HG02571 (cell line): ENCODE measurements around the gene UBA3.

ENCODE experiments used
- ATAC-seq: cut with Tn5 transposase; IDR thresholded peaks from one replicate; pipeline ENCODE4 v1.9.1; 2021; ENCODE audit warnings: mild to moderate bottlenecking, moderate library complexity; ENCODE audit not compliant: unreplicated experiment

Gene UBA3

DNA sequence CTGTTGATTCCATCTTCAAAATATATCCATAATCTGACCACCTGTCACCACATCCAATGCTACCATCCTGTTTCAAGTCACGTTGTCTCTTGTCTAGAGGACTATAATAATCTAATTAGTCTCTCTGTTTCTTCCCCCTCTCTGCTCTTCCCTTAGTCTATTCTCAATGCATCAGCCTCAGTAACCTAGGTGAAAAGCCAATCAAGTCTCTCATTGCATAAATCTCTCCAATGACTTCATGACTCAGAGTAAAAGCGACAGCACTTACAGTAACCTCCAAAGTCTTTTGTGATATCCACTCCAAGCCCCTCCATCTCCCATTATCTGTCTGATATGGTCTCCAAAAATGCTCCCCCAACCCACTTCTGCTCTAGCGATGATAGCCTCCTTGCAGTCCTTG lies 7.2 kb downstream of the UBA3 start:
- ATAC-seq, result no peak

DNA sequence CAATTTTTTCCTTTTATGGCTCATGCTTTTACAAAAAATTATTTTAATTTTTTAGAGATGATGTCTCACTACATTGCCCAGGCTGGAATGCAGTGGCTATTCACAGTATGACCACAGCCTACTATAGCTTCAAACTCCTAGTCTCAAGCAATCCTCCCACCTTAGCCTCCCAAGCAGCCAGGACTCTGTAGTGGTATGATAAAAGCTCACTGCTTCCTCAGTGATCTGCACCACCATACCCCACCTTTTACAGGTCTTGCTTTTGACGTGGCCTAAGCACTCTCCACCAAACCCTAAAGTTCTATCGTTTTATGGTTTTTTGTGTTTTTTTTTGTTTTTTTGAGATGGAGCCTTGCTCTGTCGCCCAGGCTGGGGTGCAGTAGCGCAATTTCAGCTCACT lies 14.0 kb downstream of the UBA3 start:
- ATAC-seq, result no peak

DNA sequence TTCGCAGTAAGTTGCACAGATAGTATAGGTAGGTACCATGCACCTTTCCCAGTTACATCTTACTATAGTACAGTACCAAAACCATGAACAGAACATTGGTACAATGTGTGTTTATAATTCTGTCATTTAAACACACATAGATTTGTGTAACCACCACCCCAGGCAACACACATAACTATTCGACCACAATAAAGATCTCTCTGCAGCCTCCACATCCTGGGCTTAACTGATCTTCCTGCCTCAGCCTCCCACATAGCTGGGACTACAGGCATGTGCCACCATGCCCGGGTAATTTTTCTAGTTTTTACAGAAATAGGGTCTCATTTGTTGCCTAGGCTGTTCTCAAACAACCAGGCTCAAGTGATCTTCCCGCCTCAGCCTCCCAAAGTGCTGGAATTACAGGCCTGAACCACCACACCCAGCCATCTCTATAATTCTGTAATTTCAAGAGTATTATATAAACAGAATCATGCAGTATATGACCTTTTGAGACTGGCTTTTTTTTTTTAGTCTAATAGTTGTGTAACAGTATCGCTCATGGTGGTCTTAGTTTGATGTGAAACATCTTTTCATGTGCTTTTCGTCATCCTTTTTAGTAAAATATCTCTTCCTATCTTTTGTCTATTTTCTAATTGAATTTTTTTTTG lies 14.7 kb downstream of the UBA3 start:
- no peak for ATAC-seq

DNA sequence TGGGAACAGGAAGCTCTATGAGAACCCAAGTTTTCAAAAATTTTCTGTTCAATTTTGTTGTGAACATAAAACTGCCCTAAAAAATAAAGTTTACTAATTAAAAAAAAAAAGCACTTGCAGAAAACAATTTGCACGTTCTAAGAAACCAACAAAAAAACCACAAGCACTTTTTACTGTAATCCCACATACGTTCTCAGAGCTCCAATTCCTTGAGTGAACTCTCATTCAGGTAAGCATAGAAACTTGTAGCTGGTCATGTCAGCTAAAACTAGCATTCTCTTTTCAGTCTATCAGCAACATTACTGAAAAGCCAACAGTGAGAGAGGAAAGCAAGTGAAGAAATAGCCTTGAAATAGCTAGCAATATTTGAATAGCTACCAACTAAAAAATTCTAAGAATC lies 16.5 kb downstream of the UBA3 start:
- ATAC-seq, result no peak

DNA sequence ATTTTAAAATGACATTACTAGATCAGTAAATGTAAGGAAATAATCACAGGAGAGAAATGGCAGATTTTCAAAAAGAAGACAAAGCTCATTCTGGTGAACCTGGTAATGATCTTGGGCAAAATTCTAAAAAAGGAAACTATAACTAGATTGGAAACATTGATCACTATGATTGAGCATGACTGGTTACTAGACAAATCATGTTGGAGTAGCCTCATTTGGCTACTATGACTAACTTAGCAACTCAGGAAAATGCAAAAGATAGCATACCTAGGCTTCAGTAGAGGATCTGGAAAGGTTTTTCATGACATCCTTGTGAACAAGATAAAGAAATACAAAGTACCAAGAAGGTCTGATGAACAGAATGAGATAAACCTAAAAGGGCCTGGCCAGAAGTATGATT lies 20.5 kb downstream of the UBA3 start:
- ATAC-seq, result no peak

DNA sequence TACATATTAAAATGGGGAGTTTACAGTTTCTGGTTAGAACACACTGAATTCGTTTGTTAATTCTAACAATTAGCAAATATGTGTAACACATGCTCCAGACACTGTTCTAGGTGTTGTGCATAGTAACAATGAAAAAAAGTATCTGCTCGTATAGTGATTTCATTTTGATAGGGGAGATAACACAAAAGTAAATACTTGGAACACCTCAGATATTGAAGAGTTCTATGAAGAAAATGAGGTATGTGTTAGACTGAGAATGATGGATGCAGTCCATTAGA lies 21.3 kb downstream of the UBA3 start:
- no peak for ATAC-seq

DNA sequence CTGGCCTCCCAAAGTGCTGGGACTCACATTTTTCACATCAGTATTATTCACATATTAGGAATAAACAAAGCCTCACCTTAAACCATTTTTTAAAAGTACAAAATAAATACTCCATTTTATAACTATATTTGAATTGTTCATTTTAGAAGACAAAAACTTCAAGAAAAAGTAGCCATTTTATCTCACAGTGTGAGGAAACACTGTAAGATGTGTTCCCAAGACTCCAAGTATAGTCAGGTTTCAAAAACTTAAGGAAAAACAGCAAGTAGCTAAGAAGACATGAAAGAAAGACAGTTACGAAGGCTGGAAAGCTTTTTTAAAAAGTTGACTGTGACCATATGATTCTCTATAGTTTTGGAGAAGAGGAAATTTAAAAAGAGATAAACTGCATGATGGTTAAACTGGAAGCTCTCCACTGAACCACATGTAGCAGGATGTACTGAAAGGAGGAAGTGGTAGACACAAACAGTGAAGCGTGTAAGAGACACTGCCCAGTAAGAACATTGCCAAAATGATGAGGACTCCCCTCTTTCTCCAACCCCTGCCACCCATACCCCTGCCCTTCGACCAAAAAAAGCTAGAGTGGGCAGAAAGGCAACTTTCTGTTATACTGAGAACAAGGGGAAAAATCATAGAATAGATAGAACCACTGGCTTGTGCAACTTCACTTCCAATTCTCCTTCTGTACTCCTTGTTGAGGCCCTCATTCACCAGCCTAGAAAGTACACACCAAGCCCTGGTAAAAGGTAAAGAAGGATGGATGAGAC lies 21.8 kb downstream of the UBA3 start:
- ATAC-seq, result peak; percentile 89

DNA sequence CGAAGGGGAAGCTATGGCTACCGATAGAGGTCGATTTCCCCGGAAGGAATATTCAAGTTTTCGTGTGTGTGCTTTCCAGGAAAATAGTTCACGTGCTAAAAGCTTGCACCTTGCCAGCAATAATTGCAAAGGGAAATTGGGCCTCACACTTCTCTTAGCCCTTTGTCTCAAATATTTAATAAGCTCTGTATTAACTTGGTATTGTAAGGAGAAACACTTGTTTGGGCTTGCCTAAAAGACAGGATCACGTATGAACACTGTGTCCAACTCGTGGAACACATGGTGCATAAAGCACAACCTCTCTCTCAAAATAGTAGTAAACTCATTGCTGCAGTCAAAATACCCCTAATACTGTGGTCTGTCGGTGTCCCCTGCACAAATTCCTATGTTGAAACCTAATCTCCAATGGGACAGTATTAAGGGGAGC lies 27.7 kb downstream of the UBA3 start:
- ATAC-seq, result no peak

DNA sequence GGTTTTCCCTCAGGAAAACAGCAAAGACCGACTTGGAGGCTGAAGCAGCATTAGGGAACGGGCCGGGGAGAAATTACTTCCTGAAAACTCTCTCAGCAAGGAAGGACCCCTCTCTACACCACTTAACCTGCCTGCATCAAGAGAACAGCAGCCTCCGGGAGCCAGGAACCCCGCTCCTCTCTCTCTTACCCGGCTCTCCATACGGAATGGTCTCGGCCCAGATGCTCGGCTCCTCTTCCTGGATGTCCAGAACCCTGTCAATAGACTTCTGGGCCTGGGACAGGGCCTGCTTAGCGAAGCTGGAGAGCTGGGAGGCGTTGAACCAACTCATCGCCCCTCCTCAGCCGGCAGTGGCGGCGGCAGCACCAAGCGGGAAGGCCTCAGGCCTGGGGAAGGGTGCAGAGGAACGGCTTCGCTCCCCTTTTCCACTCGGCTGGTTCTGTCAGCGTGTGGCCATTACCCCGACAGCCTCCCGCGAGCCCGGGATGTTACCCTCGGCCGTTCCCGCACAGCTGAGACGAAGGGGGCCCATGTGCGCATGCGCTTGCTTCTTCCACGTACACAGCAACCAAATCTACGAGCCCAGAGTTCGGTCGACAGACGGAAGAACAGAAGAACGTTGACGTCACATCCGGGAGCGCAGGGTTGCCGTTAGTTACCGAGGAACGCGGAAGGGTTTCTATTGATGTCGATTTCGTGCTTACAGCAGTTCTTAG lies 28.3 kb downstream of the UBA3 start, which contains the start of gene TMF1:
TMF1 (minus strand) TSS at position 578 of the 716 bp plus-strand sequence; CDS start at position 331, 247 bp downstream.
- ATAC-seq, result peak; percentile 96

DNA sequence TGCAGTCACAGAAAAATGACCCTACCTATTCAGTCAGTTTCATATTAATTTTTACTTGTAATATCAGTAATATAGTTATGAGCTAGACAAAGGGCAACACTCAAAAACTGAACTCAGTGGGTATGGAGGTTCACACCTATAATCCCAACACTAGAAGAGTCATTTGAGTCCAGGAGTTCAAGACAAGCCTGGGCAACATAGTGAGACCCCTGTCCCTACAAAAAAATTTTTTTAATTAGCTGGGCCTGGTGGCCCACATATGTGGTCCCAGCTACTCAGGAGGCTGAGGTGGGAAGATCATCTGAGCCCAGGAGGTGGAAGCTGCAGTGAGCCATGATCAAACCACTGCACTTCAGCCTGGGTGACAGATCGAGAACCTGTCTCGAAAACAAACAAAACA lies 31.2 kb downstream of the UBA3 start:
- ATAC-seq, result no peak

DNA sequence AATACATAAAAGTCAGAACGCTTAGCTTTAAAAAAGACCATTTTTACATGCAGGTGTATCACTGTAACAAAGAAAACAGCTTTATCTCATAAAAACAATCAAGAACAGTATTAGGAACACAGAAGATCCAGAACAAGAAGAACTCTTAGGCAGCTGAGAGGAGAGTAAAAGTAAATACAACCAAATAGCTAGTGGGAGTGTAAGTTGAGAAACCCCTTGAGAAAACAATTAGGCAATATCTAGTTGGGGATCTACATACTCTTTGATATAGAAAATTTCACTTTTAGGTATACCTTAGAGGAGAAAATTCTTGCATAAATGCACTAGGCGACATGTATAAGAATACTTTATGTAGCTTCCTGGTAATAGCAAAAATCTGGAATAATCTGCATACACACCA lies 35.6 kb downstream of the UBA3 start:
- ATAC-seq, result no peak

DNA sequence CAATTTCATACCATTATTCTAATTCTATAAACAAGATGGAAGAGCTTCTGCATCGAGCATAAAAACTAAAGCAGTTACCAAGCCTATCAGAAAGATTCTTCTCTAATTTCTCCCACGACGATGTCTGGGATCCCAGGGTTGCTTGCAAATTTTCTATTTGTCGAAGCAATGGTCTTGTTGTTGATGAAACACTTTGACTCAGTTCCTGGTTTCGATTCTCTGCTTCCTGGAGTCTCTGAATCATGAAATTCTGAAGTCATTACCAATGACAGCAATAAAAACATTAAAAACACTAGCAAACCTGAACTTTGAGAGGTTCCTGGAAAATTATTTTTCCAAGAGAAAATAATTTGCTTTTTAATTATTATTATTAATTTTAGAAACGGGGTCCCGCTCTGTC lies 46.7 kb downstream of the UBA3 start:
- ATAC-seq, result no peak

DNA sequence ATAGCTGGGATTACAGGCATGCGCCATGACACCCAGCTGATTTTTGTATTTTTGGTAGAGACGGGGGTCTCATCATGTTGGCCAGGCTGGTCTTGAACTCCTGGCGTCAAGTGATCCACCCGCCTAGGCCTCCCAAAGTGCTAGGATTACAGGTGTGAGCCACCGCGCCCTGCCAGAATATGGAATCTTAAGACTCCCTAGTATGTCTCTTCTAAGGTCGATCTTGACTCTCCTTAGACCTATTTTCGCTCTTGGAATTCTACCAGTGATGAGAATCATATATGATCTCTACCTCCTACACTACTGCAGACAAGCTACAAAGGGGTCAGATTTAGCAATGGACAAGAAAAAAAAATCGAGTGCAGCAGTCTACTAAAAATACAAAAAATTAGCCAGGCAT lies 47.4 kb downstream of the UBA3 start:
- ATAC-seq, result no peak

DNA sequence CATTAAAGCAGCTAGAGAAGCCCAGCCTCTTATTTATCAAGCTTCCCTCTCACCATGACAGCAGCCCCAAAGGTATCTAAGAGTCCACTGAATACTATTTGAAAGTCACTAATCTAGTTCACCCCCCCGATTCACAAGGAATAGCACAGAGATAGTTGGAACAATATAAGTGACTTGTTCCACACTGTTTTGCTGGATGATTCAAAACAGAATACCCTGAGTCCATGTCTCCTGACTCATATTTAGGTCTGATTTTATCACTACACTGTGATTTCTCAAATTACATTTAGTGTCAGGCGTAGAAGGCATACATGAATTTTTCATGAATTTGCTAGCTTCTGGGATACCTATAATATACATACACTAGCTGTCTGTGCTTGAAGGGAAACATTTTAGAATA lies 48.0 kb downstream of the UBA3 start:
- no peak for ATAC-seq

DNA sequence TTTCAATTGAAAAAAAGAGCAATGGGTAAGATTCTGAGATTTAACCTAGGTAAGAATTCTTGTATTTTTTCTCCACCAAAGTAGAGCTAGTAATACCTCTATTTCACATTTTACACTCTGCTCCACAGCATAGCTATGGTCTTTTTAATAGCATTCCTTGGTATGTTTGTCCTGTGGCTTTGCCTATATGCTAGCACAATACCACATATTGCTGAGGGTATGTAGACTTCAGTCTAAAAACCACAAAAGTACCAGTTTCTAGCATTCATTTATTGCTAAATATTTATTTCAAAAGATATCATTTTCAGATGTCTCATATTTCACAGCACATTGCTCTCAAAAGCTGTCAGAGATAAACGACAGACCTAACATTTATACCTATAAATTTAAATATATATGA lies 48.5 kb downstream of the UBA3 start:
- no peak for ATAC-seq

DNA sequence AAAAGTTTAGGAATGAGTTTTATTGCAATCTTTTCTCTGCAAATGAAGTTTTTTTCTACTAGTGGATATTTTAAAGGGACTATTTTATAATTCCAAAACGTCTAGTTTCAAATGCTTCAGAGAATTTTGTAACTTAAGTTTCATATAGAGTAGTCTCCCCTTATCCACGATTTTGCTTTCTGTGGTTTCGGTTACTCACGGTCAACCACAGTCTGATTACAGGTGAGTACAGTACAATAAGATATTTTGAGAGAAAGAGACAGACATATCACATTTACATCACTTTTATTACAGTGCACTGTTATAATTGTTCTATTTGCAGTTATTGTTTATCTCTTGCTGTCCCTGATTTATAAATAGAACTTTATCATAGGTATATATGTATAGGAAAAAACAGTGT lies 59.3 kb downstream of the UBA3 start:
- ATAC-seq, result no peak

DNA sequence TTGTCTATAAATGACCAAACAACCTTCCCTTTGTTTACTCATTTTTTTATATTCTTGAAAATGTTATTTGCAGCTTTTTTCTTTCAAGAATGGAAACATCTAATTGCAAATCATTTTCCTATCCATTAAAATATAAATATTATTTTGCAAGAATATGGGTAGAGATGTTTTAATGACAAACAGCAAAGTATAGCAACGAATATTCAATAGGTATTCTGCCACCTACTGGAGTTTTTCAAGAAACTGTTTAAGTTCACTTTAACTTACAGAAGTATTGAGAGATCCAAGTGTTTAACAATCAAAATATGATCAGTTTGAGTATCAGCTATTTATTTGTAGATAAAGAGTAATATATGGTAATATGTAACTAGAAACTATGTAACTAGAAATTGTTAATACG lies 59.7 kb downstream of the UBA3 start:
- ATAC-seq, result no peak

DNA sequence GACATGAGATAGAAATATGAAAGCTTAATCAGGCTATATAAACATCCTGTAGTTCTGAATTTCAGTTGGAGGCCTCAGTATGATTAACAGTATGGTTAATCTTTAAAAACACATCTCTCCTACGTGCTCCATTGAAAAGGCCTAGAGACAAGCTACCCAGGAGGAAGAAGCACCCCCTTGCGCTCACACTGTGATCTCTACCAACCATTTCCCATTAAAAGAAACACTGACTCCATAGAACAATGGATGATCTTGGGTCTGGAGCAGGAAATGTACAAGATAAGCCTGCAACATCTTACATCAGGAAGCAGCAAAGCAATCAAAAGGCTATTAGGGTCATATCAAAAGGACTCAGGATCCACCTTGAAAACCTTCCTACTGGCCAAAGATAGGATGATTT lies 63.3 kb downstream of the UBA3 start:
- ATAC-seq, result no peak

DNA sequence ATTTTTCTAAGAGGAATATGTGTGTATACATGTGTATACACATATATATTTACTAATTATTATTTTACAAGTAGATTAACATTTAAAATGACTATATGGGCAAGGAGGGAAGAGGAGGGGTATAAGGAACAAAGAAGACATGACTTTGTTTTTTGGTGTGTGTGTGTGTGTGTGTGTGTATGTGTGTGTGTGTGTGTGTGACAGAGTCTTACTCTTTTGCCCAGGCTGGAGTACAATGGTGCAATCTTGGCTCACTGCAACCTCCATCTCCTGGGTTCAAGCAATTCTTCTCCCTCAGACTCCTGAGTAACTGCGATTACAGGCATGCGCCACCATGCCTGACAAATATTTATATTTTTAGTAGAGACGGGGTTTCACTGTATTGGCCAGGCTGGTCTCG lies 64.1 kb downstream of the UBA3 start:
- no peak for ATAC-seq

DNA sequence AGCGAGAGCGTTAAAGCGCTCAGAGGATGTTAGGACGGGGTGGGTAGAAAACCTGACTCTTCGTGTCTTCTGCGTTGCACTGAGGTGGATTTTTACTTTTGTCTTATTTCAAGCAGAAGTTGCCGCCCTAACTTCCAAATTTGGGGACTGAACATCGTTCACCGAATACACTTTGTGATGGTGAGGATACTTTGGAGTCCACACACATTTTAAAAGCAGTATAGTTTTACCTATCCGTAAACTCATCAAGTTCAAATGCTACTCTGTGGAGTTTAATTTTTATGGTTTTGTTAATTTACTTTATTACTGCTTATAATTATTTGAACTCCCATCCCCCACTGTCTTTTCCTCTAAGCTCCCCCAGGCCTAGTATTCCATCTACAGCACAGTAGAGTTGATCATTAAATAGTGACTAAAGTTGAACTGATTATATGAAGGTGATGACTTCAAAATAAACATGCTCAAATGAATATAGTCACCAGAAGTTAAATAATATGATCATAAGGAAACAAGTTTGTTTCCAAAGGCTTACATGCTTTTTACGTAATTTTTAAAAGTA lies 66.1 kb downstream of the UBA3 start:
- no peak for ATAC-seq

DNA sequence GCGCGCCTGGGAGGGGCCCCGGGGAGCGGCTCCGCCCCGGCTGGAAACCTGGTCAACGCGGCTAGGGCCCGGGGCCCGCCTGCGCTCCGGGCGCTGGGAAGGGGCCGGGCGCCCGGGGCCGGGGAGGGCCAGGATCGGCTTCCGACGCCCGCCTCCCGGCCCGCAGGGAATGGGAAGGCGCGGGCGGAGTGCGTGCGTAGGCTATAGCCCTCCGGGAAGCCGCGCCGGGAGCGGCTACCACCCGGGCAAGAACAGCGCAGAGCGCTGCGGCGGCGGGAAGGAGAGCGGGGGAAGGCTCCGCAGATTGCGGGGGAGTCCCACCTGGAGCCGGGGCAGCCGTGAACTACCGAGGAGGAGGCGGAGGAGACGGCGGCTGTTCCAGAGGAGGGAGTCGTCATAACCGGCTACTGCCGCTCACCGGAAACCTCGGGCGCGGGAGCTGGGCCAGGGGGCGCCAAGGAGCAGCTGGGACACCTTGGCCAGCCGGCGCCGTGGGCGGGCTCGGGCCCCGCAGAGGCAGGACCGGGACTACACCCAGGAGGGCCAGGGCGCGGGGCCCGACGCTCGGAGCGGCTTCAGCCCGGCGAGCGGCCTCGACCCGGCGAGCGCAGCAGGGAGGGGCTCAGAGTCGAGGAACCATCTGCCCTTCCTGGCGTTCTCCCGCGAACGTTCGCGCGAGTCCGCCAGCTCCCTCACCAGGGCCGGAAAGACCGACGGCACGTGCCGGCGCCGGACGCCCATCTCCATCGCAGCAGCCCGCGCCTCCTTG lies 66.7 kb downstream of the UBA3 start, which contains the start of gene EOGT:
EOGT (minus strand) TSS at position 432 of the 769 bp plus-strand sequence. CDS start 3,838 bp downstream, outside the sequence.
- ATAC-seq, result peak; percentile 83
